Measurements from ENCODE around the gene TBCD.

Gene TBCD

DNA sequence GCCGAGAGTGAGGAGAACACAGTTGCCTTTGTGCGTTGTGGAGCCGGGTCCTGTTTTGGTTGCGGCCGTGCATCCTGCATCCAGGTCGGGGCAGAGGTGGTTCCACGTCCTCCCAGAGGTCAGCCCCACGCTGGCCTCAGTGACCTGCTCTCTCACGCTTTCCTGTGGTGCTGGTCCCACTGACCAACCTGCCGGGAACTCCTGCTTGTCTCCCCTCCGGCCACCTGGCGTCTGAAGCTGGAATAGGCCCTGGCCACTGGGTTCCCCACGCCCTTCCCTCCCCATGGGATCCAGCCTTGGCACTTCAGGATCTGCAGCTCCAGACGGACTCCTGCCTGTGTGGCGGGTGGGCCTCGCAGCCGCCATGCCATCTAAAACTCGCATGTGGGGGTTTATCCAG lies 173.5 kb downstream of the TBCD start:
- Histone ChIP-seq H3K9me3 (ENCODE audit: low read length) (no peaks in the 10 kb centered on the region), H3K4me3 (ENCODE audit: low read length) (no peak overlapping the region), H3K27me3 (ENCODE audit: insufficient read depth, low read length) (no peaks in the 10 kb centered on the region), H3K36me3 (ENCODE audit: insufficient read depth, low read length) (peaks cover 72% of the 10 kb centered on the region), H2AFZ (ENCODE audit: low read depth, low read length) (no peak overlapping the region), H3K4me1 (ENCODE audit: insufficient read depth, low read length) (no peaks in the 10 kb centered on the region)

DNA sequence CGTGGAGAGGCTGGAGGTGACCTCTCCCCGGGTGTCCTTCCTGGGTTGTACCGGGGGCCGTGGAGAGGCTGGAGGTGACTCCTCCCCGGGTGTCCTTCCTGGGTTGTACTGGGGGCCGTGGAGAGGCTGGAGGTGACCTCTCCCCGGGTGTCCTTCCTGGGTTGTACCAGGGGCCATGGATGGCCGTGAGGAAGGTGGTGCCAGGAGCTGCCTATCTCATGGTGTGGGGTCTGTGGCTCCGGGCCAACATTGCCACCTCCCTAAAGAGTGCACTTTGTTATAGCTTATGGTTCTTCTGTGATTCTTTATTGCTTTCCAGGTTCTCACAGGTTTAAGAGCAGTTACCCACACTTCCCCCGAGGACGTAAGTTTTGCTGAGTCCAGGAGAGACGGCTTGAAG lies 174.2 kb downstream of the TBCD start:
- Histone ChIP-seq H3K4me3 (ENCODE audit: low read length) (no peak overlapping the region), H2AFZ (ENCODE audit: low read depth, low read length) (no peak overlapping the region), H3K9me3 (ENCODE audit: low read length) (no peaks in the 10 kb centered on the region), H3K27me3 (ENCODE audit: insufficient read depth, low read length) (no peaks in the 10 kb centered on the region), H3K4me1 (ENCODE audit: insufficient read depth, low read length) (no peaks in the 10 kb centered on the region), H3K36me3 (ENCODE audit: insufficient read depth, low read length) (peaks cover 80% of the 10 kb centered on the region)

DNA sequence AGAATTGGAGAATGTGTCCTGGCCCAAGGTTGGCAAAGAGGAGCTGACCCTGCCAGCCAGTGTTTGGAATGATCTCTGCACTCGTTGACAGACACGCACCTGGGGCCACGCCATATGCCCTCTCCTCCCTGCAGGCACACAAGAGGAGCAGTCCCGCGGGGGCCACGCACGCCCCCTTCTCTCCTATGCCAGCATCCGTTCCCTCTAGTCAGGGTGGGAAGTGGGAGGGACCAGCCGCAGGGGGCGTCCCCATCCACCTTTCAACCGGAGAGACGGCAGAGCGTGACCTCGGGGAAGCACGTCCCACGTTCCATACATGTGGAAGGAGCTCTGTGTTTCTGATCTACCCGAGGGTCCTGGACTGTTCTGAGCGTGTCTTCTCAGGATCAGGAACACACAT lies 174.9 kb downstream of the TBCD start:
- Histone ChIP-seq H3K4me3 (ENCODE audit: low read length) (no peak overlapping the region), H2AFZ (ENCODE audit: low read depth, low read length) (no peak overlapping the region), H3K27me3 (ENCODE audit: insufficient read depth, low read length) (no peaks in the 10 kb centered on the region), H3K36me3 (ENCODE audit: insufficient read depth, low read length) (peaks cover 79% of the 10 kb centered on the region), H3K4me1 (ENCODE audit: insufficient read depth, low read length) (no peaks in the 10 kb centered on the region), H3K9me3 (ENCODE audit: low read length) (no peaks in the 10 kb centered on the region)

DNA sequence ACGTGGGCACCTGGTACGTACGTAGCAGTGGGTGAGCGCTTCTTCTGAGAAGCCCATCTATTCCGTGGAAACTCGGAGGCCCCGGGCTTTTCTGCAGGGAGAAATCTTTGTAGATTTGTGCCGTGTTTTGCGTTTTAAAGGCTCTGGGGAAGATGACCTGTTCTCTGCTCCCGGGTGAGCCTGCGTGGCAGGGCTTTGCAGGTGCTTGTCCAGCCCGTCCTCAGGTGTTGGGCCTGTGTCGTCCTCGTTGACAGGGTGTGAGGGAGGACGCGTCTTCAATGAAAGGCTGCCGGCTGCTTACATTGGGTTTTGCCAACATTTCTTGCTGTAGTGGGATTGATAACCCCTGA lies 175.4 kb downstream of the TBCD start:
- peaks cover 80% of the 10 kb centered on the region for H3K36me3 ChIP-seq (ENCODE audit: insufficient read depth, low read length)

DNA sequence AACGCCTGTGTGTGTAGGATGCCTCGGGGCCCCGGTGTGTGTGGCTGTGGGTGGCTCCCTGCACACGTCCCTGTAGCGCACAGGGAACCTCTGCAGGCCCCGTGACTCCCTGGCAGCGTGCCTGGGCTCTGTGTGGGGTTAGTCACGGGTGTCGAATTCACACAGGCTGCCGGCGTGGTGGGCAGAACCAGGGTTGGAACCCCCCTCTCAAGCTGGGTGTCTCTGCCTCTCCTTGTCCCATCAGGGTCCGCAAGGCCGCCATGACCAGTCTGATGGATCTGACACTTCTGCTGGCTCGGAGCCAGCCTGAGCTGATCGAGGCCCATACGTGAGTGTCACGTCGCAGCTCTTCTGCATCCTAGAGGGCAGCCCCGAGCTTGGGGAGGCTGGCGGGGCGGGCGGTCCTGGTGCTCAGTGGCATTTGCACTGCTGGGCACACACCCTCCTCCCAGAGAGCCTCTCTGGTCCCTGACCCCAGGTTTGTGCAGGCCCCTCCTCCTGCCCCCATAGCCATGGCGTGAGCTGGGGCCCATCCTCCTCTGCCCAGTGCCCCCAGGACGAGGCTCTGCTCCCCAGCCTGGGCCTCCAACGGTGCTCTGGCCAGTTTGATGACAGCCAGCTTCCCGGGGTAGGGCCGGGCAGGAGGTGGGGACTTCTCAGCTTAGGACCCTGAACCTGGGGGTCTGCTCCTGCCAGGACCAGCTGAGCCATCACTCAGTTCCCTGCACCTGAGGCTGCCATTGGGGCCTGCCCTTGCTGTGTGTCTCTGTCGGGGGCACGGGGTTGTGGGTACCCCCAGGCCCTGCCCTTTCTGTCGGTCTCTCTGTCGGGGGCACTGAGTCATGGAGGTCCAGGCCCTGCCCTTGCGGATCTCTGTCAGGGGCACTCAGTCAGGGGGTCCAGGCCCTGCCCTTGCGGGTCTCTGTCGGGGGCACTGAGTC lies 176.1 kb downstream of the TBCD start:
- Histone ChIP-seq H3K36me3 (ENCODE audit: insufficient read depth, low read length) (peaks cover 82% of the 10 kb centered on the region), H3K9me3 (ENCODE audit: low read length) (no peaks in the 10 kb centered on the region), H3K4me3 (ENCODE audit: low read length) (no peak overlapping the region), H3K27me3 (ENCODE audit: insufficient read depth, low read length) (no peaks in the 10 kb centered on the region), H3K4me1 (ENCODE audit: insufficient read depth, low read length) (no peaks in the 10 kb centered on the region), H2AFZ (ENCODE audit: low read depth, low read length) (no peak overlapping the region)

More for the DNA sequence above, 175.4 kb downstream of the TBCD start:
- no peak overlapping the region for H2AFZ ChIP-seq (ENCODE audit: low read depth, low read length)
- H3K9me3 ChIP-seq (ENCODE audit: low read length): no peaks in the 10 kb centered on the region
- H3K4me3 ChIP-seq (ENCODE audit: low read length): no peak overlapping the region
- H3K27me3 ChIP-seq (ENCODE audit: insufficient read depth, low read length): no peaks in the 10 kb centered on the region
- no peaks in the 10 kb centered on the region for H3K4me1 ChIP-seq (ENCODE audit: insufficient read depth, low read length)

DNA sequence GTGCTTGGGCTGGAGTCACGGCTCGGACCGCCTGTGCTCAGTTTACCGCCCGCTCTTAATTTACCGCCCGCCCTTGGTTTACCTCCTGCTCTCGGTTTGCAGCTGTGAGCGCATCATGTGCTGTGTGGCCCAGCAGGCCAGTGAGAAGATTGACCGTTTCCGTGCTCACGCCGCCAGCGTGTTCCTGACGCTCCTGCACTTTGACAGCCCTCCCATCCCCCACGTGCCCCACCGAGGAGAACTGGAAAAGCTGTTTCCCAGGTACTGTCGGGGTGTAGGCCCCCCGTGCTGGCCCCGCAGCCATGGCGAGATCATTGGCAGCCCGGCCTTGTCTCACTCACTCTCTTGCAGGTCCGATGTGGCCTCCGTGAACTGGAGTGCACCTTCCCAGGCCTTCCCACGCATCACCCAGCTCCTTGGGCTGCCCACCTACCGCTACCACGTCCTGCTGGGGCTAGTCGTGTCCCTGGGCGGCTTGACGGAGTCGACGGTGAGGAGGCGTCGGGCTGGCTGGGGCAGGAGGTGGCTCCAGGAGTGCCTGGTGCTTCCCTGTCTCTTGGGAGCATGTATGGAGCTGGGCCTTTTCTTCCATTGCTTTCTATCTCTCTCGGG lies 177.3 kb downstream of the TBCD start:
- H3K9me3 ChIP-seq (ENCODE audit: low read length): no peaks in the 10 kb centered on the region
- no peaks in the 10 kb centered on the region for H3K27me3 ChIP-seq (ENCODE audit: insufficient read depth, low read length)
- H3K4me1 ChIP-seq (ENCODE audit: insufficient read depth, low read length): no peaks in the 10 kb centered on the region
- H3K4me3 ChIP-seq (ENCODE audit: low read length): no peak overlapping the region
- H3K36me3 ChIP-seq (ENCODE audit: insufficient read depth, low read length): peaks cover 92% of the 10 kb centered on the region
- H2AFZ ChIP-seq (ENCODE audit: low read depth, low read length): no peak overlapping the region

DNA sequence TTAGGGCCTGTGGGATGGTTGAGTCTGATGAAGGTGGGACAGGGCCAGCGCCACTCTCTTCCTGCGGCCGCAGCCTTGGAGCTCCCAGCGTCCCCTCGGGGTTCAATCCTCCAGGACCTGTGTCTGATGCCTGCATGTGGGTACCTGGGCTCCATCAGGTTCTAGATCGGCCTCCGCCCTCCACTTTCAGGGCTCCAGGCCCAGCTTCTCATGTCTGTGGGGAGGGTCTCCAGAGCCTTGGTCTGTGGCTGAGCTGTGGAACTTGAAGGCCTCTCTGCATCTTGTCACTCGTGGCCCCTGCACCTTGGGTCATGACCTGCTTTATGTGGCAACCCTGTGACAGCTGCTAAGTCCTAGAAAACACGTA lies 177.8 kb downstream of the TBCD start:
- no peaks in the 10 kb centered on the region for H3K9me3 ChIP-seq (ENCODE audit: low read length)
- H2AFZ ChIP-seq (ENCODE audit: low read depth, low read length): no peak overlapping the region
- peaks cover 88% of the 10 kb centered on the region for H3K36me3 ChIP-seq (ENCODE audit: insufficient read depth, low read length)

DNA sequence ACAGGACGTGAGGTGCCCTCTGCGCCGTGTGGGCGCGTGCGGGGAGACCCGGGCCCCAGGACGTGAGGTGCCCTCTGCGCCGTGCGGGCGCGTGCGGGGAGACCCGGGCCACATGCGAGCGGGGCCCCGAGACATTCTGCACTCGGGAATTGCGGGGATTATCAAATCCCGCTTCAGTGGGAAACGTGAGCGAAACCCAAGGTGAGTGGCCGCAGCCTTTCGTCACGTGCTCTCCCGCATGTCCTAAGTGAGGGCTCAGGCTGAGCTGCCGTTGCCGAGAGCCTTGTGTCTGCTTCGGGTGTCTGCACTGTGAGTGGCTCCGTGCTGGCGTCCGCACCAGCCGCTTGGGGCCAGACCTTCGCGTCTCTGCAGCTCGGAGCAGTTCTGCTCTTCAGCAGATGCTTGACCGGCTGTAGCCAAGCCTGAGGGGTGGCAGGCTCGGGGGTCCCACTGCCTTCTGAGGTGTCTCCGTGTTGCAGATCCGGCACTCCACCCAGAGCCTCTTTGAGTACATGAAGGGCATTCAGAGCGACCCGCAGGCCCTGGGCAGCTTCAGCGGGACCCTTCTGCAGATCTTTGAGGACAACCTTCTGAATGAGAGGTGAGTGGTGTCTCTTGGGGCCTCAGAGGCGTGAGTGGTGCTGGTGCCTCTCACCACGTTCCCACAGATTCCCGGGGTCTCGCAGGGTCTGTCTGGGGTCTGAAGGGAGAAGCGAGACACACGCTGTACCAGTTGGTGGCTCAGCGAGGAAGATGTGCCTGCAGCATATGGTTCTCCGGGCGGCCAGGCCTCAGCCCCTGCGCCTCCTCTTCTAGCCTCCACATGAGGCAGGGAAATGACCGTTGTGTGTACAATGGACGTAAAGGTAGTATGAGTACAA lies 178.4 kb downstream of the TBCD start:
- H2AFZ ChIP-seq (ENCODE audit: low read depth, low read length): no peak overlapping the region
- no peaks in the 10 kb centered on the region for H3K4me1 ChIP-seq (ENCODE audit: insufficient read depth, low read length)
- no peaks in the 10 kb centered on the region for H3K27me3 ChIP-seq (ENCODE audit: insufficient read depth, low read length)
- no peak overlapping the region for H3K4me3 ChIP-seq (ENCODE audit: low read length)
- H3K36me3 ChIP-seq (ENCODE audit: insufficient read depth, low read length): peaks cover 84% of the 10 kb centered on the region
- H3K9me3 ChIP-seq (ENCODE audit: low read length): no peaks in the 10 kb centered on the region

More for the DNA sequence above, 177.8 kb downstream of the TBCD start:
- no peaks in the 10 kb centered on the region for H3K4me1 ChIP-seq (ENCODE audit: insufficient read depth, low read length)
- H3K27me3 ChIP-seq (ENCODE audit: insufficient read depth, low read length): no peaks in the 10 kb centered on the region
- no peak overlapping the region for H3K4me3 ChIP-seq (ENCODE audit: low read length)

DNA sequence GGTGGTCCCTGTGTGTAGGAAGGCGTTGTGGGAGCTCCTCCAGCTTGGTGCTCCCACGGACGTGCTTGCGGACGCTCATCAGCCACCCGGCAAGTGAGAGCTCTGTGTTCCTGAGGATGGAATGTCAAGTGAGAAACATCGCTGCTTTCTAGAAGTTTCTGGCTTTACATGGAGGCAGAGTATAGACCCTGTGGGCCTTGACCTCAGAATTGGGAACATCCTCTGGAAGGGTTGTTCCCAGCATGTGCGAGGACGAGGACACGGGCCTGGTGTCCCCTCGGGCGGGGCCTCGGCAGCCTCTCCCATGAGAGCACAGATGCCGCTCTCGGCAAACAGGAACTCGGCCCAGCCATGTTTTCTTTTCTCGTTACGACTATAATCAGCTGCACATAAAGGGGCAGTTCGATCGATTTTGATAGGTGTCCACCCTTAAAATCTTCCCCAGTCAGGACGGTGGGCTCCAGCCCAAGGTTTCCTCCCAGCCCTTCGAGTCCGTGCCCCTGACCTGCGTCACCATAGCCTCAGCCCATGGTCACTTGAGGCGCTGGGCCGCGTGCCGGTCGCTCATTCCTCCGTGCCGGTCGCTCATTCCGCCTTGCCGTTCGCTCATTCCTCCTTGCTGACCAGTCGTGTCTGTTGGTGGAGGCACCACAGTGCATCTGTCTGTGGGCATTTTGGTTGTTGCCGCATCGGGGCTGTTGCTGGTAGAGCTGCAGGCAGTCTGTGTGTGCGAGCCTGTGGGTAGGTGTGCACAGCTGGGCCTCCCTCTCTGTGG lies 179.2 kb downstream of the TBCD start:
- peaks cover 84% of the 10 kb centered on the region for H3K36me3 ChIP-seq (ENCODE audit: insufficient read depth, low read length)
- no peak overlapping the region for H2AFZ ChIP-seq (ENCODE audit: low read depth, low read length)
- no peak overlapping the region for H3K4me3 ChIP-seq (ENCODE audit: low read length)
- no peaks in the 10 kb centered on the region for H3K9me3 ChIP-seq (ENCODE audit: low read length)
- H3K27me3 ChIP-seq (ENCODE audit: insufficient read depth, low read length): no peaks in the 10 kb centered on the region
- H3K4me1 ChIP-seq (ENCODE audit: insufficient read depth, low read length): no peaks in the 10 kb centered on the region

DNA sequence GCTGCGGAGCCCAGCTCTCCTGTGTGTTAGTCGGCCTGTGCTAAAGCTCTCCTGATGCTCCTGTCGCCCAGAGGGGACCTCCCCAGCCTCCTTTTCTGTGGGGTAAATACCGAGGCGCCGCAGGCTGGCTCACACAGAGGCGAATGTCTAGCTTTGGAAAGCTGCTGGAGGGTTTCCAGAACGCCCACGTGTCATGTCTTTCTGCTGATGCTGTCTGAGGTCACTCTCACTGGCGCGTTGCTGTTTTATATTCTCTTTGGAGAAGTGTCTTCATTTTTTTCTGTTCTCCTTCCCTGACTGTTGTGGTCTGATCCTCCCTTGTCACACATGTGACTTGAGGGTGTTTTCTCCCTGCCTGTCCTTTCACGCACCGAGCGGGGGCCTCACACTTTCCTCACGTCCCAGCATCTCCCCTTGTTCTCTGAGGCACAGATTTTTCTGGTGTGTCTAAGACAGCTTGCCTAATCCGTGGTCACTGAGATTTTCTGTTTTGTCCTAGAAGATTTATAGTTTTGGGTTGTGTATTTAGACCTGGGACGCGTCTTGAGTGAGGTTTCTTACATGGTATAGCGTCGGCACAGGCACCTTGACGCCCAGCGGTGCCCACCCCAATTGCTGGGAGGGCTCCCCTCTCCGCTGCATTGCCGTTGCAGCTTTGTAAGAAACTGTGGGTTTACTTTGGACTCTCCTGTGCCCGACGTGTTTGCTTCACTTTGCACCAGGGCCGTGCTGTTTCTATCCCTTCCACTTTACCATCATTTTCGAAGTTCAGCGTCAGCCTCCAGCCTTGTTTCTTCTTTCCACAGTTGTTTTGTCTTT lies 180.0 kb downstream of the TBCD start:
- H3K36me3 ChIP-seq (ENCODE audit: insufficient read depth, low read length): peaks cover 83% of the 10 kb centered on the region

DNA sequence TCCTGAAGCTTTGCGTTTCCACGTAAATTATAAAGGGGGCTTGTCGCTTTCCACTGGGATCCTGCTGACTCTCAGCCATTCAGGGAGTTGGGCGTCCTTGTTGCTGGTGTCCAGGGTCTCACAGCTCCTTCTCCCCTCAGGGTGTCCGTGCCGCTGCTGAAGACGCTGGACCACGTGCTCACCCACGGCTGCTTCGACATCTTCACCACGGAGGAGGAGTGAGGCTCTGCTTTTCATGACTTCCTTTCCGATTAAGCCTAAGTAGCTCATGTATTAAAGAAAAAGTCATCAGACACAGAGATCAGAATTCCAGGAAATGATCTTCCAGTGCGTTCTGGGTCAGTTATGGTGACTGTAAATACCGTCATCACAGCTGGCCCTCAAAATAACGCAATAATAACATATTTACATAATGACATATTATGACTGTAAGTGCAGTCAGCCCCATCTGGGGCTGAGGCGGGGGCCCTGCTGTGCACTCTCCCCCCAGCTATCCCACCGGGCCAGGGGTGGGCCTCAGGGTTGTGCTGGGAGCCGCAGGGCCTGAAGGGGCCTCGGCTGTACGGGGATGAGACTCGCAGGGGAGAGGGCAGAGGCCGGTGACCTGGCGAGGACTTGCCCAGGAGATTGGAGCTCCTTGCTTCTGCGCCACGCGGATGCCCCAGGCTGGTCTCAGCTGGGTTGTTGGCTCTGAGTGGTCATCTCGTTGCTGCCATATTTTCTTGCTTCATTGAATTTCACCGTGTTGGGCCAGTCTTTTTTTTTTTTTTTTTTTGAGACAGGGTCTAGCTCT lies 180.8 kb downstream of the TBCD start:
- Histone ChIP-seq H3K27me3 (ENCODE audit: insufficient read depth, low read length) (no peaks in the 10 kb centered on the region), H2AFZ (ENCODE audit: low read depth, low read length) (no peak overlapping the region), H3K9me3 (ENCODE audit: low read length) (no peaks in the 10 kb centered on the region), H3K4me1 (ENCODE audit: insufficient read depth, low read length) (no peaks in the 10 kb centered on the region), H3K36me3 (ENCODE audit: insufficient read depth, low read length) (peaks cover 81% of the 10 kb centered on the region), H3K4me3 (ENCODE audit: low read length) (no peak overlapping the region)

More for the DNA sequence above, 180.0 kb downstream of the TBCD start:
- no peaks in the 10 kb centered on the region for H3K27me3 ChIP-seq (ENCODE audit: insufficient read depth, low read length)
- H3K4me3 ChIP-seq (ENCODE audit: low read length): no peak overlapping the region
- no peaks in the 10 kb centered on the region for H3K9me3 ChIP-seq (ENCODE audit: low read length)
- H3K4me1 ChIP-seq (ENCODE audit: insufficient read depth, low read length): no peaks in the 10 kb centered on the region
- H2AFZ ChIP-seq (ENCODE audit: low read depth, low read length): no peak overlapping the region

All from neuron (in vitro differentiated cells).